ENCODE data around the gene NUP85. TPM values are rescaled to one million over a fixed set of nuclear protein-coding genes. Genes with fewer than 3 reads are reported as not detected.

Gene NUP85
- total RNA-seq, 2 donors from 2014 or later: 10.3 to 14.3 TPM

DNA sequence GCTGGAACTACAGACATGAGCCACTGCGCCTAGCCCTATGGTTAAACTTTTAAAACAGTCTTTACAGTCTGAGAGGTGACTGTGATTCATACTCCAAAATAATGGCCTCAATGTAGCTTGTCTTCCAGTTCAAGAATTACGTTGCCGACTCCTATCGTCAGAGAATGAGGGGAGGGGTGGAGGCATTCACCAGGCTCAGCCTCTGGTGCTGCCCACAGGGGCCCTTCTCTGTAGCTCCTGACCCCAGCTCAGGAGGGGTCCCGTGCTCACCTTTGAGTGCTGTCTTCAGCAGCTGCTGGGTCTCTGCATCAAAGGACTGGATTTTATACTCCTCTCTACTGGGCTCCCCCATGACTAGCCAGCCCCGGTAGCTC, 64.4 kb downstream of the NUP85 start:
- H3K4me1 ChIP-seq: peaks cover 0 to 30% of the 10 kb centered on the region in 2 donors
- peak overlapping the region; percentile 93 to 99 for H3K27ac ChIP-seq
- TF ChIP-seq, protein P1, sequence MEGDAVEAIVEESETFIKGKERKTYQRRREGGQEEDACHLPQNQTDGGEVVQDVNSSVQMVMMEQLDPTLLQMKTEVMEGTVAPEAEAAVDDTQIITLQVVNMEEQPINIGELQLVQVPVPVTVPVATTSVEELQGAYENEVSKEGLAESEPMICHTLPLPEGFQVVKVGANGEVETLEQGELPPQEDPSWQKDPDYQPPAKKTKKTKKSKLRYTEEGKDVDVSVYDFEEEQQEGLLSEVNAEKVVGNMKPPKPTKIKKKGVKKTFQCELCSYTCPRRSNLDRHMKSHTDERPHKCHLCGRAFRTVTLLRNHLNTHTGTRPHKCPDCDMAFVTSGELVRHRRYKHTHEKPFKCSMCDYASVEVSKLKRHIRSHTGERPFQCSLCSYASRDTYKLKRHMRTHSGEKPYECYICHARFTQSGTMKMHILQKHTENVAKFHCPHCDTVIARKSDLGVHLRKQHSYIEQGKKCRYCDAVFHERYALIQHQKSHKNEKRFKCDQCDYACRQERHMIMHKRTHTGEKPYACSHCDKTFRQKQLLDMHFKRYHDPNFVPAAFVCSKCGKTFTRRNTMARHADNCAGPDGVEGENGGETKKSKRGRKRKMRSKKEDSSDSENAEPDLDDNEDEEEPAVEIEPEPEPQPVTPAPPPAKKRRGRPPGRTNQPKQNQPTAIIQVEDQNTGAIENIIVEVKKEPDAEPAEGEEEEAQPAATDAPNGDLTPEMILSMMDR (IDR thresholded peaks at IDR 0.05): no peak
- no peaks in the 10 kb centered on the region for H3K9me3 ChIP-seq
- DNase-seq (ENCODE audit: low spot score): no peak
- H3K4me3 ChIP-seq: peak overlapping the region; percentile 89 to 98
- H3K27me3 ChIP-seq: no peaks in the 10 kb centered on the region
- peaks cover 26% of the 10 kb centered on the region for H3K36me3 ChIP-seq

DNA sequence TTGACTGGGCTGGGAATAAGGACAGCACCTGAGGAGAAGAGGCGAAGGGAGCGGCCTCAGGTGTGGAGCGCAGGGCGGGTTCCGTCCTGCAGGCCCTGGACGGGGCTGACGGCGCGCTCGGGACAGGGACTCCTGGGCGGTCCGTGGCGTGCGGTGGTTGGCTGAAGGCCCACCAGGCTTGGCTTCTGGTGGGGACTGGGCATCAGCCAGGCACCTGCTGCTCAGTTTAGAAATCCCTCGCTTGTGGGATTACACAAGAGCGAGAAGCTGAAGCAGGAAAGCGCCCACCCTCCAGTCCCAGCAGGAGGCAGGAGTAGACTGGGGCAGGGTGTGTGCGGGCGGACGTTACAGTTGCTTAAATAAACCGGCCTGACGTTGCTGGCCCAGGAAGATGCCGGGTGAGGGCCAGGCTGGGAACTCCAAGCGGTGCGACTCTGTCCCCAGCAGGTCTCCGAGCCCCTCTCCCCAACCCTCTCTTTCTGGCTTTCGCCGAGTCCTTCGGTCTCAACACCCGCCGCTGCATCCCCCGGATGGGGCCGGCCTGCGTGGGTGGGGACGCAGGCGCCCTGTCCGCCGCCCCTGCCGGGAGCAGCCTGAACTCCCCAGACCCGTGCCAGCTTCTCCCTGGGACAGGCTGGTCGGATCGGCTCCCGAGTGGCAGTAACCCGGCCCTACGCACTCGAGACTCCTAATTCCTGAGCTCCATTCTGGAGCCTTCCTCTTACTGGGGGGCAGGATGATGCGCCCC, 64.9 kb downstream of the NUP85 start:
- peak overlapping the region; percentile 93 to 99 for H3K27ac ChIP-seq
- H3K4me1 ChIP-seq: peaks cover 0 to 30% of the 10 kb centered on the region in 2 donors
- TF ChIP-seq, protein P1 (IDR thresholded peaks at IDR 0.05): peak in 1 of 2 donors; percentile 58
- no peak for DNase-seq (ENCODE audit: low spot score)
- H3K9me3 ChIP-seq: no peaks in the 10 kb centered on the region
- no peaks in the 10 kb centered on the region for H3K27me3 ChIP-seq
- peak overlapping the region; percentile 89 to 98 for H3K4me3 ChIP-seq
- peaks cover 21% of the 10 kb centered on the region for H3K36me3 ChIP-seq

GRCh38 chr17:75270966-75271232, 65.4 kb downstream of the NUP85 start, which contains the start of gene MIF4GD:
Gene MIF4GD, minus strand, starts transcription at chr17:75271231. Its CDS starts 1,036 bp downstream, at chr17:75270195.
- Histone ChIP-seq H3K4me1 (peaks cover 0 to 30% of the 10 kb centered on the region in 2 donors), H3K27ac (peak within 1 kb of the TSS; percentile 93 to 99), H3K36me3 (peaks cover 15% of the 10 kb centered on the region), H3K27me3 (no peaks in the 10 kb centered on the region), H3K4me3 (peak within 1 kb of the TSS; percentile 89 to 98), H3K9me3 (no peaks in the 10 kb centered on the region)
- DNase-seq (ENCODE audit: low spot score): no peak
- TF ChIP-seq, protein P1 (IDR thresholded peaks at IDR 0.05): no peak

DNA sequence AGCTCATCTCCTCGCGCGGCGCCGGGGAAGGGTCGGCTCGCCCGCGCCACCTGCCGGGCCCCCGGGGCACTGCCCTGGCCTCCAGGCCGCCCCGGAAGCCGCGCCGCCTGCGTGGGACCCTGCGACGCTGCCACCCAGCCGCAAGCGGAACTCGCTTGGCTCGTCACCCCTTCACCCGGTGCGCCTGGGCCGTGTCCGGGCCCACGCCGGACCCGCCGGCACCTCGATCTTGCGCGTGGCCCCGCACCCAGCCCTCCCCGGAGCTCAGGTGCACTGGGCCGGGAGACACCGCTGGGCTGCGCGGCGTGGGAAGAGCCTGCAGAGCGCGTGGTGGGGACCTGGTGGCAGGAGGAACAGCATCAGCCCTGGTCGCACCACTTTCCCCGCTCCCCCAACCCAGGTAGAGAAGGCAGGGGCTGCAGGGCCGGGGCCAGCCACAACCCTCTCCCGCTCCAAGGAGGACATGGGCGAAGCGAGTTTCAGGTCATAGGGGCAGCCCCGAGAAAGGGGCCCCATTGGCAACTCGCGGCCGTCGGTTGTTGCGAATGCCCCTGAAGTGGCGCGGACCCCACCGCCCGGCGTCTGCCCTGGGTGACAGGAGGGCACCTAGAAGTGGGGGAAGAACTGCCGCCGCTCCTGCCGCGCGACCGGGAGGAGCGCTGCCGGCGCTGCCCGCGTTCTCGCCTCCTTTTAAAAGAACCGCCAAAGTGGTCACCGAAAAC, 65.9 kb downstream of the NUP85 start:
- Histone ChIP-seq H3K27me3 (no peaks in the 10 kb centered on the region), H3K27ac (peak overlapping the region; percentile 83 to 99), H3K36me3 (peaks cover 10% of the 10 kb centered on the region), H3K9me3 (no peaks in the 10 kb centered on the region), H3K4me3 (peak overlapping the region; percentile 68 to 89), H3K4me1 (peaks cover 0 to 30% of the 10 kb centered on the region in 2 donors)
- TF ChIP-seq, protein P1 (IDR thresholded peaks at IDR 0.05): peak; percentile 82 to 87
- no peak for DNase-seq (ENCODE audit: low spot score)

- H3K4me1 ChIP-seq: peaks cover 0 to 30% of the 10 kb centered on the region in 2 donors
- no peak for DNase-seq (ENCODE audit: low spot score)
- H3K27me3 ChIP-seq: no peaks in the 10 kb centered on the region
- H3K27ac ChIP-seq: peak overlapping the region; percentile 83 to 99
- peaks cover 5% of the 10 kb centered on the region for H3K36me3 ChIP-seq
- peak overlapping the region; percentile 68 to 89 for H3K4me3 ChIP-seq
- no peaks in the 10 kb centered on the region for H3K9me3 ChIP-seq
- TF ChIP-seq, protein P1 (IDR thresholded peaks at IDR 0.05): no peak
Observed at GRCh38 chr17:75271955-75272847, 66.7 kb downstream of the NUP85 start.
